ENCODE measurements around the gene DMRTB1.

- TF ChIP-seq, protein P1, sequence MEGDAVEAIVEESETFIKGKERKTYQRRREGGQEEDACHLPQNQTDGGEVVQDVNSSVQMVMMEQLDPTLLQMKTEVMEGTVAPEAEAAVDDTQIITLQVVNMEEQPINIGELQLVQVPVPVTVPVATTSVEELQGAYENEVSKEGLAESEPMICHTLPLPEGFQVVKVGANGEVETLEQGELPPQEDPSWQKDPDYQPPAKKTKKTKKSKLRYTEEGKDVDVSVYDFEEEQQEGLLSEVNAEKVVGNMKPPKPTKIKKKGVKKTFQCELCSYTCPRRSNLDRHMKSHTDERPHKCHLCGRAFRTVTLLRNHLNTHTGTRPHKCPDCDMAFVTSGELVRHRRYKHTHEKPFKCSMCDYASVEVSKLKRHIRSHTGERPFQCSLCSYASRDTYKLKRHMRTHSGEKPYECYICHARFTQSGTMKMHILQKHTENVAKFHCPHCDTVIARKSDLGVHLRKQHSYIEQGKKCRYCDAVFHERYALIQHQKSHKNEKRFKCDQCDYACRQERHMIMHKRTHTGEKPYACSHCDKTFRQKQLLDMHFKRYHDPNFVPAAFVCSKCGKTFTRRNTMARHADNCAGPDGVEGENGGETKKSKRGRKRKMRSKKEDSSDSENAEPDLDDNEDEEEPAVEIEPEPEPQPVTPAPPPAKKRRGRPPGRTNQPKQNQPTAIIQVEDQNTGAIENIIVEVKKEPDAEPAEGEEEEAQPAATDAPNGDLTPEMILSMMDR (IDR thresholded peaks at IDR 0.05 in 8 of 11, conservative IDR thresholded peaks at IDR 0.05 in 3 of 11), result no peak
- TF ChIP-seq POLR2A (IDR thresholded peaks at IDR 0.05) (no peak), POLR2AphosphoS5 (IDR thresholded peaks at IDR 0.05) (no peak)
Observed at GRCh38 chr1:53498555-53499131, 39.4 kb downstream of the DMRTB1 start.
